NCI-H2107 (cell line): ENCODE measurements around the gene FAM43B.
"Not testable (repeated sequence)": the region's sequence is repeated elsewhere in the genome, so short reads cannot be mapped to it uniquely, and the experiment has no call there.

Experiments used
- DNase-seq: peaks from one replicate; lab custom pipeline; 2025; lab: John Stamatoyannopoulos, UW

Gene FAM43B, protein sequence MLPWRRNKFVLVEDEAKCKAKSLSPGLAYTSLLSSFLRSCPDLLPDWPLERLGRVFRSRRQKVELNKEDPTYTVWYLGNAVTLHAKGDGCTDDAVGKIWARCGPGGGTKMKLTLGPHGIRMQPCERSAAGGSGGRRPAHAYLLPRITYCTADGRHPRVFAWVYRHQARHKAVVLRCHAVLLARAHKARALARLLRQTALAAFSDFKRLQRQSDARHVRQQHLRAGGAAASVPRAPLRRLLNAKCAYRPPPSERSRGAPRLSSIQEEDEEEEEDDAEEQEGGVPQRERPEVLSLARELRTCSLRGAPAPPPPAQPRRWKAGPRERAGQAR

DNA sequence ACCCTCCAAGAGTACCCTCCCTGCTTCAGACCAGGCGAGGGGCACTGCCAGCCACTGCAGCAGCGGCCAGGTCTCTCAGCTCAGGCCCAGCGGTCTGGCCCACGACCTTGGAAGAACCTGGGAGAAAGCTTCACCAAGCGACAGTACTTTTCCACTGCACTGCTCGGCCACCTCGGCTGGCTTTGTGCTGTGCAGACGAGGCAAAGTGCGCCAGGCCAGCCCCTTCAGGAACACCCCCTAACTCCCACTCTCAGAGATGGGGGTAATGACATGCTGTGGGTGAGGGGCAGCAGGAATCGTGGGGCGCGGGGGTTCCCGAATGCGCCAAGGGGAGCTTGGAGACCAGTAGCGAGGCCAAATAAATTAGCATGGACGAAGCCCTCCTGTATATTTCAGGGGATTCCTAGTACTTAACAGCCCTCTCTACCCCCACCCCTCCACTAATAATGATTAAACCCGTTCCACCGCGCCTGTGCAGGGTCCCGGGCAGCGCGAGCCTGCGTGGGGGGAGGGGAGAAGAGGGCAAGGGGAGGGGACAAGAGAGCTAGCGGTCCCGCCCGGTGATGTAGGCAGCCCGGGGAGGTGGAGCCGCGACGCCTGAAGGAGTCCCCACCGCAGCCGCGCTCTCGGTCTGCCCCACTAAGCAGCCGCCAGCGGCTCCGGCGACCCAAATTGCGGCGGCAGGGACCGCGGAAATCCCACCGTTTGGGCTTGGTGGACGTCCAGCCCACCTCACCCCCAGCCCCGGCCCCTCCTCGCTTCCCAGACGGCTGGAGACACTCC is at the start of gene FAM43B:
FAM43B (plus strand) TSS at position 629 of the 783 bp plus-strand sequence. CDS start 401 bp downstream, outside the sequence.
- no peak for DNase-seq

DNA sequence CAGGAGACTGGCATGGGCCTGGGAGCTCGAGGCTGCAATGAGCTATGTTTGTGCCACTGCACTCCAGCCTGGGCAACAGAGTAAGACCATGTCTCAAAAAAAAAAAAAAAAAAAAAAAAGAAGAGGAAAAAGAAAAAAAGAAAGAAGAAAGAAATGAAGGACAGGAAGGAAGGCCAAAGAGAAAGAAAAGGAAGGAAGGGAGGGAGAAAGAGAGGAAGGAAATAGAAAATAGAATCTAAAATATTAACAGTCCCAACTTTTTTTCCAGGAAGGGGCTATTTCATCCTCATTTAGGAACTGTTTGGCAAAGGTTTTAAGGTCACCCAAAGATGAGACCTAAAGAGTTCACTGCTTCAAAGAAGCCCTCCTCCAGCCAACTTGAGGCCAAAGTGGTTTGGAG is 46.9 kb upstream of the FAM43B start:
- no peak for DNase-seq

DNA sequence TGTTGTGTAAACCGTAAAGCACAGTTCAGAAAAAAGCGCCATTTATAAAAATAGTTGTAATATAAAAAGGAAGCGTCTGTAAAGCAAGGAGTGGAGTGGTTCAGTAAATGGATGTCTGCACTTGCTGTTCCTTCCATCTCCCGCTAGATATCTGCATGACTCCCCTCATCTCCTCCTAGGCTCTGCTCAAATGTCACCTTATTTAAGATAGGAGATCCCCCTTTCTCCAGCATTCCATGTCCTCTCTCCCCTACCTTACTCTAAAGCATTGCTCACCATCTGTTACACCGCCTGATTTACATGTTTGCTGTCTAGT is 45.2 kb upstream of the FAM43B start:
- DNase-seq = no peak

DNA sequence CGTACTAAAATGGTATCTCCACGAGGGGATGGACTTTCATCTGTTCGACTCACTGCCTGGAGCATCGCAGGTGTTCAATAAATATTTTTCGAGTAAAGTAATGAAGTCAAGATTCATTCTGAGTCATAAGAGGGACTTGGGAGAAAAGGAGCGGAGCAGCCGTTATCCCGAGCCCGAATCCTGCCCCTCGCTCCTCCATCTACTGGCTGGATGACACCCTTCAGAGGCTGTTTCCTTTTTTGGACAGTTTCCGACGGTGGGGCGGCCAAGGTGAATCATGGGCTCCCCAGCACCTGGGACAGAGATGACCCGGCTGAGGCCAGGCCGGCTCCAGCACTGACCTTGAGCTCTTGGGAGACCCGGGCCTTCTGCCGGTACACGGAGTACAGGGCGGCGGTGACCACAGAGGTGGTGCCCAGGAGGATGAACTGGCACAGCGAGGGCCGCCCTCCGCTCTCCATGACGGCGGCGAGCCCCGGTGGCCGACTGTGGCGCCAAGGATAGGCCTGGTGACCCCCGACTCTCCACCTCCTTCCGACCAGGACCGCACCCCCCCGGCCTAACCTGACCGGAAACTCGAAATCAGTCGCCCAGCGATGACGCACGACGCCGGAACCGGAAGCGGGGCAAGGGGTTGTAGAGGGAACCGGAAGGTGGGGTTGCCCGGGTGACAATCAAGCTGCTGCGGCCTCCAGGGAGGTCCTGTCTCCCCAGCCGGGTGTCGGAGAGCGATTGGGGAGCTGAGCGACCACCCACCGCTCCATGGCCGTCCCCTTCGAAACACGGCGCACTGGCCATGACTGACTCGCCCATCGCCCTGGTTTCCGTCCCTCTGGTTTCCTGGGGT is 44.6 kb upstream of the FAM43B start, which contains the start of gene MUL1:
MUL1 (minus strand) TSS at position 588 of the 847 bp plus-strand sequence; CDS start at position 461, 127 bp downstream.
- peak; percentile 60 for DNase-seq

DNA sequence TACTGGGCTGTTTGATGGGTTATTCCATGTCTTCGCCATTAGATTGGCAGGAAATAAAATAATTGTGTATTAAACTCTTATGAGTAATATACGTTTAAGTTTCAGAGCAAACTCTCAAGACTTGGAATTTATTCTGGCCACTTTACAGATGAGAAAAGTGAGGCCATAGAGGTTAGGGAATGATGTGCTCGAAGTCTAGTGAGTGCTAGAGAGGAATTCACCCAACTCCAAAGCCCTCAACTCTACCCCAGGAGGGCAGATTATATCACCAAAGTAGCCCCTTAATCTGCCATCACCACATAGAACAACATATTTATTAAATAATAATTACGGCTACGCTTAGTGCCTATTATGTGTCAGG is 44.0 kb upstream of the FAM43B start:
- DNase-seq = no peak

DNA sequence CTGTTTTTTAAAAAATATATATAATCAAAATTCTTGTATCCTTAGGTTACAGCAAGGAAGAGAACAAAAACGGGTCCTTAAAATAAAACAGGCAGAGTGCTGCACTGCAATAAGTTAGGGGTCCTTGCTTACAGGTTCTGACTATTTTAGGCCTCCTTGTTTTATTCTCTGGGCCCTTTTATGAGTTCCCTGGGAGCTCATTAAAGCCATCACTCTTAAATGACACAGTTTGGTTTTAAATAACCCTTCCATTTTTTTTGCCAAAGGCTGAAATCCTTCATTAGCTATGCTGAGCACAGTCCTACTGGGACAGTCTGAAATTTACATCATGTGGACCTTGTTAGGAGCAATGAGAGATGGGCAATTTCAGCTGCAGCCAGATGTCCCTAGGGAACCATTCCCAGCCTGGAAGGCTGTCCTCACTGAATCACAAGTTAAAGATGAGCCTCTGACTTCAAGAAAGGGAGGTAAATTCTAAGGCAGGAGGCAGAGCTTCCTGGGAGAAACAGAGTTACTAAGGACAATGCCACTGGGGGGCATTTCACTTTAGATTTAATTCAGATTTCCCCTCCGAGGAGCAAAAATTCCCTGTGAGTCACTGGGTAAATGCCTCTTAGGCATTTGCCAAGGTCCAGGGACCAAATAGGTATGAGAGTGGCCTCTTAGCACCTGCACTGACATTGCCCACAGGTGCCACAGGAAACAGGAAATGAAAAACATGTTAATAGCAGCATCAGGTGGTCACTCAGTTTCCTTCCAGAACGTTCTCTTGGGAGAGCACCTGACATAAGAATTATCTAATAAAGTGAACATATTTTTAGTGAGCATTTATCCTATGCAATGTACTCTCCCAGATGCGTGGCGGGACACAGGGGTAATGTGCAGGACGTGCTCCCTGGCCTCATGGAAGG is 40.6 kb upstream of the FAM43B start:
- no peak for DNase-seq

DNA sequence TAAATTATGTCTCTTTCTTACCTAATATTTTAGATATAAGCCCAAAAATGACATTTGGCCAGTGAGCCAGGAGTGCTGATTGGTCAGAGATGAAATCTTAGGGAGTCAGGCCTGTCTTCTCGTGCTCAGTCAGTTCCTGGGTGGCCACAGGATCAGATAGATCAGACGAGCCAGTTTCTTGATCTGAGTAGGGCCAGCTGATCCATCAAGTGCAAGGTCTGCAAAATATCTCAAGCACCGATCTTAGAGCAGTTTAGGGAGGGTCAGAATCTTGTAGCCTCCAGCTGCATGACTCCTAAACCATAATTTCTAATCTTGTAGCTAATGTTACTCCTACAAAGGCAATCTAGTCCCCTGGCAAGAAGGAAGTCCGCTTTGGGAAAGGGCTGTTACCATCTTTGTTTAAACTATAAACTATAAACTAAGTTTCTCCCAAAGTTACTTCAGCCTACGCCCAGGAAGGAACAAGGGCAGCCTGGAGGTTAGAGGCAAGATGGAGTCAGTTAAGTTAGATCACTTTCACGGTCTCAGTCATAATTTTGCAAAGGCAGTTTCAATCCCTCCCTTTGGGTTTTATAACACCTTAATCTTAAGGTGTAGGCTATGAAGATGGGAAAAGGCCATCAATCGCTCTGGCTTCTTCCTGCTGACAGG is 32.6 kb upstream of the FAM43B start:
- not testable (repeated sequence) for DNase-seq

DNA sequence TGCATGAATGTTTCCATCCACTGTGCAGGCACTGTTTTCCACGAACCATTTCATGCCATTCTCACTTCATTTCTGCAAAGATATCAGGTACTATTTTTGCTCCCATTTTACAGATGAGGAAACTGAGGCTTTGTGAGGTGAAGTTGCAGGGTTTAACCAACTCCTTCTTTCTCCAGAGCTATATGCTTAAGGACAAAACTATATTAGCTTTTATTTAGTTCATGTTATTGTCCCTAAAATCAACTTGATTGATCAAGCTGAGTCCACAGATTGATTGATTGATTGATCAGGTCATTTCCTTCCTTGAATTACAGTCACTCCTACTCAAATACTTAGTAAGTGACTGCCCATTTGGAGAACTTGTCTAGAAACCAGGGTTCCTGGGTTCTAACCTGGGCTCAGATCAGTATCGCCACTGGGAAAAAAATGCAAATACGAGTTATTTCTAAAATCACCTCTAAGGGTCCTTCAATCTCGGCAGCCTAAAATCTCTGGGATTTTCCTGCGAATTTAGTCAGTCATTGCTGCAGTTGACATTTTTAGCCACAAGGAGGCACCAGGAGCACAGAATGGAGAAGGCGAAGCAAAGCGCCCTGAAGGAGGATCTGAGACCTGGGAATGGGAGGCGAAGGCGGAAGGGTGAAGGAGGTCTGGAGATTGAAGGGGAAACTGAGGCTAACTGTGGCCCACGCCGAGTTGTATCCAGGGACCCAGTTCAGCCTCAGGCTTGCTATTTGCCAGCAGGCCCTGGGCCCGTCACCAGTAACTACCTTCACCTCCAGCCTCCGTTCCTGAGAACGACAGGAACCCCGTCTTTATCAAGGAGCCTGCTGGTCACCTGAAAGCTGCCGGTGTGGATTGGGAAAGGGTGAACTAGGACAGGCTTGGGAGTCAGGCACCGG is 30.2 kb upstream of the FAM43B start:
- peak; percentile 46 for DNase-seq

DNA sequence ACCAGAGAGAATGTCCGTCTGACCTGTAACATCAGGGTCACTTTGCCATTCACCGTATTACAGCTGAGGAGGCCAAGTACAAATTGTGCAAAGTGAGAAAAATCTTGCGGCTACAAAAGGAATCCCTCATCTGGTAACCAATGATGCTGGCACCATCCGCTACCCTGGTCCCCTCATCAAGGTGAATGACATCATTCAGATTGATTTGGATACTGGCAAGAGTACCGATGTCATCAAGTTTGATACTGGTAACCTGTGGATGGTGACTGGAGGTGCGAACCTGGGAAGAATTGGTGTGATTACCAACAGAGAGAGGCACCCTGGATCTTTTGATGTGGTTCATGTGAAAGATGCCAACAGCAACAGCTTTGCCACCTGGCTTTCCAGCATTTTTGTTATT is 26.1 kb upstream of the FAM43B start:
- no peak for DNase-seq

DNA sequence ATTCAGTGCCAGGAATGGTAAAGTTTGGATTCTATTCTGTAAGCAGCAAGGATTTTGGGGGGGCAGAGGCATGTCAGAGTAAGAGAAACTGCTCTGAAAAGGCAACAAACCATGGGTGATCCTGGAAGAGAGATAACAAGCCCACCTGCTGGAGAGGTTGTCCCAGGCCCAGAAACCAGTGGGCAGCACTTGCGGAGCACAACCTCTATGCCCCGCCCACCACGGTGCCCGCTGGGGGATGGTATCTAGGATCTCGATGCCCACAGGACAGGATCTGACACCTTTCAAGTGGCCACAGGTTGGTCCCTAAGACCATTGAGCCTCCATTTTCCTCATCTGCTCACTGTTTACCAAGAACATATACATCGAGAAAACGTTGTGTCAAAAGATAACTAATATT is 24.2 kb upstream of the FAM43B start:
- DNase-seq = no peak

DNA sequence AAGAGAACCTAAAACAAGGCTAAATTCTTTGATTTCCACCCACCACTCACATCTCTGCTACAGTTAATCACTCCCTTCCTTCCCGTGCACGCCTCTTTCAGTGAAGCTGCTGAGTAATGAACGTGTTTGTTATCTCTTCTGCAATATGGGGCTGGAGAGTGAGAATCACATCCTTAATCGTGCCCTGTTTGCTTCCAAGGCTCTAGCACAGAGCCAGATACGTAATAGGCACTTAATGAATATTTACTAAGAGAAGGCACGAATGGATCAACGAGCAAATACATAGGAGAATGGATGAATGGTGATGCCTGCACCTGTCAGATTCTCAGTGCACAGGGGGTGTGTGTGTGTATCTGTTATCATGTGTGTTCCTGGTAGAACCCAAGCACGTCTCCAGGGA is 22.1 kb upstream of the FAM43B start:
- no peak for DNase-seq

DNA sequence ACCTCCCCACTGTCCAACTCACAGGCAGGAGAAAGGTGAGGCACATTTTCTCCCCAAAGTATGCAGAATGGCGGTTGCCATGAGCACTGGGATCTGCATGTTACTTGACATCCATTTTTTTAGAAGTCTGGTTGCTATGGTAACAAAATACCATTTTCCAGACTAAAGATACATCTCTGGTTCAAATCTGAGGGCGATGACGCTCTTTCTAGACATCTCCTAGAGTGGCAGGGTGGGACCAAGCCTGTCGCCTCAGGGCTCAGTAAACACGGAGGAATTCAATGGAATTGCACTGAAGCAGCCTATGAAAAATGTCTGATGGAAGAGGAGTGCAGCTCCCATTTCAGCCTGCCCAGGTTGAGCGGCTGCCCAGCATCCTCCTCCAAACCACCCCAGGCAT is 21.5 kb upstream of the FAM43B start:
- no peak for DNase-seq

DNA sequence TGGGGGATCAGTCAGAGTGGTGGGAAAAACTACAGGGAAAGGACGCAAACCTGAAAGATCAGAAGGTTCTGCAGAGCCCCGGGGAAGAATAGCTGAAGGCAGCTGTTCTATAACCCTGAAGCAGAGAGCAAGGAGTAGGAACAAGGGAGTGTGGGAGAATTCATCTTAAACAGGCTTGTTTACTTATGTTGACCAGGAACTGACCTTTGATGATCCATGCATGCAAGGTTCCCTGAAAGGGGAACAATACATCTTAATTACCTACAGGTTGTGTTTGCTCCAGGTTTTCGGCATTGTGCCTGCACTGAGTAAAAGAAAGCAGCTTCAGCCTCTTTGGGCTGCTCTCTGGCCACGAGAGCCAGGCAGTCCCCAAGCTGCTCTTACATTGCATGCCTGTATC is 18.7 kb upstream of the FAM43B start:
- no peak for DNase-seq

DNA sequence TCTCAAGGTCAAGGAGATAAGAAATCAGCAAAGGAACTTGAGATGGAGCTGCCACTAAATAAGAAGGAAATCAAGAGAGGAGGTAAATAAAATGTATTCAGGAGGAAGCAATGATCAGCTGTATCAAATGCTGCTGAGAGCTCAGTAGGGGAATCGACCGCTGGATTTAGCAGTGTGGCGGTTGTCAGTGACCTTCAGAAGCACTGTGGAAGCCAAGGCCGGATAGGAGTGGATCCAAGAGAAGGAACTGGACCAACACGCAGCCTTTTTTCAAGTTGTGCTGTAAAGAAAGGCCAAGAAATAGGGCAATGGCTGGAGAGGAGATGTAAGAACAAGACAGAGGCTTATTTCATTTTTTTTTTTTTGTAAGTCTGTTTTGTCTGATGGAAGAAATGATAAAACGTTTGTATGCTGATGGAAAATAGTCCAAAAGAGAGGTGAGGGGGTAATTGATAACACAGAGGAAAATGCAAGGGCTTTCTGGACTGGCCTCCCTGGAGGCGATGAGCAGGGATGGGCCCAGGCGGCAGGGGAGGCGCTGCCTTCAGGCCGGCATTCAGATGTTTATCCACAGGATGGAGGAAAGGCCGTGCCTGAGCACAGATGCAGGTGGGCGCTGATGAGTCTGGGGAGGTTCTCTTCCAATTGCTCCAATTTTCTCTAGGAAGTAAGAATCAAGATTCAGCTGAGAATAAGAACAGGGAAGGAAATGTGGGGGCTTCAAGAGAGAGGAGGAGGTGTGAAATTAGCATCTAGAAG is 17.5 kb upstream of the FAM43B start:
- DNase-seq = no peak

DNA sequence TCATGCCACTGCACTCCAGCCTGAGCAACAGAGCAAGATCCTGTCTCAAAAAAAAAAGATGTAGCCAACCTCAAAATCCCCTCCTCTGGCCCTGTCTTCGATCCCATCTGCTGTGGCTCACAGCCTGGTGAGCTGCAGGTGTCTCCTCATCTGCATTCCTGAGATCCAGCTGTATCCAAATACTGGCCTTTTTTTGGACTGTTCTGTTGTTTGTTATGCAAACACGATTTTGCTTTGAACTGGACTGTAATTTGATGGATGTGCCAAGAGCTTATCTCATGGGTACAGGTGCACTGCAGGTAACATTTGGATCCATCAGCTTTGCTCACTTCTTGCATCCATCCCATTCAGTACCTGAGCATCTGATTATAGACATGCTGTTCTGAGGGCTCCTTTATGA is 14.1 kb upstream of the FAM43B start:
- no peak for DNase-seq

DNA sequence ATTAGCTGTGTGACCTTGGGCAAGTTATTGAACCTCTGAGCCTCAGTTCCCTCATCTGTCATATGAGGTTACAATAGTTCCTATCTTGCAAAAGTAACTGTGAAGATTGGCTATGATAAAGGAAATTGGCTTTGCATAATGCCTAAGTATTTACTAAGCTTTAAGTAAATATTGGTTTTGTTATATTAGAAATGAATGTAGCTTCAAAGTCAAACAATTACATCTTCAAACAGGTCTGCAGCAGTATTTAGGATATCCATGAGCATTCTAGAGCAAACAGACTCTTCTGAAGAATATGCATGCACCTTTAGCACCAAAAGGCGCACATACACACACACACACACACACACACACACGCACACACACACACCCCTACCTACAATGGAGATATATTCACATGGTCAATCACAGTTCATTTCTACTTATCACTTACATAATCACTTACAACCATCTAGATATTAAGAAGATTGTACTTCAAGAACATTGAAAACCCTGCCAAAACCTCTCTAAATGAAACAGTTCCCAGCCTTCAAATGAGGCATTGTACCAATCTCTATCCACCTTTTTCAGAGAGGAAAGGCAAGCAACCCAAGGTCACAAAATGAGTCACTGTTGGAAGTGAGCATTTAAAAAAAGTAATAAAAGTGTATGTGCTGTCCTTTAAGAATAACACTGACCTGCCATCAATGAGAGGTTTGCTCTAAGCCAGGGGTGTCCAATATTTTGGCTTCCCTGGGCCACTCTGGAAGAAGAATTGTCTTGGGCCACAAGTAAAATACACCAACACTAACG is 13.4 kb upstream of the FAM43B start:
- no peak for DNase-seq

DNA sequence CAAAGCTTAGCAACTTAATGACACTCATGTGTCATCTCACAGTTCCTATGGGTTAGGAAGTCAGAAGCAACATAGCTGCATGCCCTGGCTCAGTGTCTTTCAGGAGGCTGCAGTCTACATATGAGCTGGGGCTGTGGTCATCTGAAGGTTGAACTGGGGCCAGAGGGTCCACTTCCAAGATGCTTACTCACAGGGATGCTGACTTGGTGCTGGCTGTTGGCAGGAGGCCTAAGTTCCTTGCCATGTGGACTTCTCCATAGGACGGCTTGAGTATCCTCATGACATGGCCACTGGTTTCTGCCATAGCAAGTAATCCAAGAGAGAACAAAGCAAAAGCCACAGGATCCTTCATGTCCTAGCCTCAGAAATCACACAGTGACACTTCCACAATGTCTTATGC is 12.1 kb upstream of the FAM43B start:
- no peak for DNase-seq

DNA sequence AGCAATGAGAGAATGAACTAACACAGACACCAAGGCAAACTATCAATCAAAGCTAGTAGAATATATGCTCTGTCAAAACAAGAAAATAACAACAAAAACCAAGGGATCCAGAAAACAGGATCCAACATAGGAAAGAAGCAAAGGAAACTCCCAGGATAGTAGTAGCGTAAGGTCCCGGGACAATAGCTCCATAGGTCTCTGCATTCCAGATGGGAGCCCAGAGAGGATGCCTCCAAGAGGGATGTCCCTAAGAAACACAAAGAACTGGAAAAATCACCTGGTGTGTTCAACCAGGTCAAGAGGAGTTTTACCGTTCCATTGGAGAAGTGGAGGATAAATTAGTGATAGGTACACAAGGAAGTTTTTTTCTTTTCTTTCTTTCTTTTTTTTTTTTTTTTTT is 5.7 kb upstream of the FAM43B start:
- DNase-seq = no peak

DNA sequence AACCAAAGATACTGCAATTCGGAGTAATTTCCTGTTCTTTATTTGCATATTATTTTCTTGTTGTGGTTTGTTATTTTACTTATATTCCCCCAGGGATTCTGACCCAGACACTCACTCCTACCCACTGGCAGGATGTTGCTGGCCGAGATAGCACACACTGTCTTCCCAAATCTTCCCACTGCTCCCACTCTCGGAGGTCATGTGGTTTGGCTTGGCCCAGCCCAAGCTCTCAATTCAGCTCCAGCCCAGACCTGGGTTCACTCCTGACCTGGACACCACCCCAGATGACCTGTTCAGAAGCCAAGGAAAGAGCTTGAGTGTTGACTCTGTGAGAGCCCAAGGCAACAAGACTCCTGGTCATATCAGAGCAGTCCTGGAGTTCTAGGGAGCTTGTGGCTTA is 1.2 kb upstream of the FAM43B start:
- DNase-seq = no peak
